GOT3 (cell line): ENCODE results near the gene SYNRG.
"Not testable (repeated sequence)": the region's sequence is repeated elsewhere in the genome, so short reads cannot be mapped to it uniquely, and the experiment has no call there.

Experiments used
- DNase-seq: peaks from one replicate; lab custom pipeline; 2025; ENCODE audit warnings: mixed read lengths; lab: John Stamatoyannopoulos, UW

Gene SYNRG

GRCh38 chr17:37609170-37610040, at the start of gene SYNRG:
Gene SYNRG, minus strand, starts transcription at chr17:37609418. Its CDS starts 63 bp downstream, at chr17:37609355.
- peak; percentile 92 for DNase-seq

GRCh38 chr17:37657202-37657601, 48.0 kb upstream of the SYNRG start:
- DNase-seq, result no peak

GRCh38 chr17:37651849-37652248, 42.6 kb upstream of the SYNRG start:
- DNase-seq, result no peak

GRCh38 chr17:37650419-37651003, 41.3 kb upstream of the SYNRG start:
- no peak for DNase-seq

GRCh38 chr17:37648555-37648954, 39.3 kb upstream of the SYNRG start:
- DNase-seq, result no peak

- no peak for DNase-seq
Observed at GRCh38 chr17:37647856-37648255, 38.6 kb upstream of the SYNRG start.

- no peak for DNase-seq
Observed at GRCh38 chr17:37643869-37644268, 34.7 kb upstream of the SYNRG start.

GRCh38 chr17:37643118-37643766, 34.0 kb upstream of the SYNRG start, which contains the start of gene DDX52:
Gene DDX52, minus strand, starts transcription at chr17:37643446. Its CDS starts 26 bp downstream, at chr17:37643420.
- DNase-seq, result peak; percentile 63

- DNase-seq, result no peak
Observed at GRCh38 chr17:37642681-37643080, 33.5 kb upstream of the SYNRG start.

- no peak for DNase-seq
Observed at GRCh38 chr17:37640015-37640414, 30.8 kb upstream of the SYNRG start.

GRCh38 chr17:37637956-37638355, 28.7 kb upstream of the SYNRG start:
- no peak for DNase-seq

- DNase-seq, result not testable (repeated sequence)
Observed at GRCh38 chr17:37616430-37616829, 7.2 kb upstream of the SYNRG start.

GRCh38 chr17:37614823-37615222, 5.6 kb upstream of the SYNRG start:
- no peak for DNase-seq

- no peak for DNase-seq
Observed at GRCh38 chr17:37614391-37614790, 5.2 kb upstream of the SYNRG start.

GRCh38 chr17:37610971-37611370, 1.8 kb upstream of the SYNRG start:
- DNase-seq, result no peak

- not testable (repeated sequence) for DNase-seq
Observed at GRCh38 chr17:37610041-37610420, 813 bp upstream of the SYNRG start.

- no peak for DNase-seq
Observed at GRCh38 chr17:37608351-37609169, 658 bp downstream of the SYNRG start.

GRCh38 chr17:37607637-37608331, 1.4 kb downstream of the SYNRG start:
- no peak for DNase-seq

GRCh38 chr17:37605813-37606505, 3.3 kb downstream of the SYNRG start:
- no peak for DNase-seq

GRCh38 chr17:37605081-37605480, 4.1 kb downstream of the SYNRG start:
- no peak for DNase-seq

GRCh38 chr17:37604556-37604955, 4.7 kb downstream of the SYNRG start:
- DNase-seq, result no peak
